HUDEP-2 (cell line): ENCODE results near the gene BHMT.
"Not testable (repeated sequence)": the region's sequence is repeated elsewhere in the genome, so short reads cannot be mapped to it uniquely, and the experiment has no call there.

Experiments used
- DNase-seq, 76 experiments: peaks; one replicate each; lab custom pipeline; 2025; ENCODE audit not compliant: unreplicated experiment in 76 of 76; lab: John Stamatoyannopoulos, UW

The BHMT gene

GRCh38 chr5:79171635-79172245 lies 60.1 kb downstream of the BHMT start:
- DNase-seq: no peak

- no peak for DNase-seq
Measured at GRCh38 chr5:79172269-79172668, 60.7 kb downstream of the BHMT start.

GRCh38 chr5:79173626-79174025 lies 62.0 kb downstream of the BHMT start:
- DNase-seq: no peak

- DNase-seq: not testable (repeated sequence)
Measured at GRCh38 chr5:79180449-79180848, 68.8 kb downstream of the BHMT start.

- peak in 4 of 76 experiments; percentile 5 to 15 (median 12) for DNase-seq
Measured at GRCh38 chr5:79181419-79182022, 69.9 kb downstream of the BHMT start.
